A673 (cell line): ENCODE measurements around the gene FGF1.

Source experiments
- EZH2 ChIP-seq: fragments of 200-600 bp; sonication (generic); IDR thresholded peaks from 2 replicates; pipeline ENCODE4 v1.6.1; 2017; ENCODE audit warnings: borderline replicate concordance, low read depth, mild to moderate bottlenecking, mixed read lengths, antibody characterized with exemption, low read length; ENCODE audit not compliant: poor library complexity, severe bottlenecking
- TF ChIP-seq, protein P1 (sequence below): fragments of 300-800, 200-600 bp; sonication (generic); conservative IDR thresholded peaks from 2 replicates; pipeline ENCODE4 v1.5.1; 2017; ENCODE audit warnings: low read depth, mild to moderate bottlenecking, antibody characterized with exemption, low read length, moderate library complexity, mixed read lengths

- TF ChIP-seq, protein P1, sequence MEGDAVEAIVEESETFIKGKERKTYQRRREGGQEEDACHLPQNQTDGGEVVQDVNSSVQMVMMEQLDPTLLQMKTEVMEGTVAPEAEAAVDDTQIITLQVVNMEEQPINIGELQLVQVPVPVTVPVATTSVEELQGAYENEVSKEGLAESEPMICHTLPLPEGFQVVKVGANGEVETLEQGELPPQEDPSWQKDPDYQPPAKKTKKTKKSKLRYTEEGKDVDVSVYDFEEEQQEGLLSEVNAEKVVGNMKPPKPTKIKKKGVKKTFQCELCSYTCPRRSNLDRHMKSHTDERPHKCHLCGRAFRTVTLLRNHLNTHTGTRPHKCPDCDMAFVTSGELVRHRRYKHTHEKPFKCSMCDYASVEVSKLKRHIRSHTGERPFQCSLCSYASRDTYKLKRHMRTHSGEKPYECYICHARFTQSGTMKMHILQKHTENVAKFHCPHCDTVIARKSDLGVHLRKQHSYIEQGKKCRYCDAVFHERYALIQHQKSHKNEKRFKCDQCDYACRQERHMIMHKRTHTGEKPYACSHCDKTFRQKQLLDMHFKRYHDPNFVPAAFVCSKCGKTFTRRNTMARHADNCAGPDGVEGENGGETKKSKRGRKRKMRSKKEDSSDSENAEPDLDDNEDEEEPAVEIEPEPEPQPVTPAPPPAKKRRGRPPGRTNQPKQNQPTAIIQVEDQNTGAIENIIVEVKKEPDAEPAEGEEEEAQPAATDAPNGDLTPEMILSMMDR = no peak
- TF ChIP-seq EZH2 = no peak
Observed at GRCh38 chr5:142661143-142661542, 24.7 kb downstream of the FGF1 start.
